GM13977 (cell line): ENCODE data around the gene CEP83.

Experiments used
- DNase-seq: peaks from one replicate; pipeline ENCODE4 v3.0.0; 2012; ENCODE audit warnings: low spot score
- in situ Hi-C: fragments of 300-500 bp; cut with MboI; formaldehyde crosslinking; loops from one replicate; pipeline ENCODE4 v1.12.0; 2022; ENCODE audit warnings: low sequenced_read_pairs, low pct_unique_long_range_greater_than_20kb, mixed read lengths, inconsistent platforms; ENCODE audit not compliant: unreplicated experiment
- TF ChIP-seq, protein P1 (sequence below): IDR thresholded peaks from 2 replicates; pipeline ENCODE4 v1.5.1; 2012; ENCODE audit warnings: mild to moderate bottlenecking, control low read depth; ENCODE audit not compliant: insufficient read depth; ENCODE audit errors: extremely low read depth, missing control alignments

Gene CEP83

DNA sequence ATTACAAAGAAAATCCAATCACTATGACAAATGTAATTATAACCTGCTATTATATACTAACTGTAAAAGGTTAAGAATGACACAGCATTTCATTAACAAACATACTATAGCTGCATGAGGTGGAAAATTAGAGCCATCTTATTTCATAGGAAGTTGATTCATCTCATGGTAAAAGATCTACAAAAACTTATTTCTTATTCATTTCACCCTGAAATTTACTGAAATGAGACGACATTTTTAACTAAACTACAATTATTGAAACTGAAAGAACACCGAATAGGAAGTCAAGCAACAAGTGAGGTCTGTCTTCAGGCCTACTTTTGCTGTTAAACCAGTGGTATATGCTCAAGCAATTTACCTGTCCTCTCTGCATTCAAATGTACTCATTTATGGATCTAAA is 87.2 kb downstream of the CEP83 start:
- DNase-seq, result peak; percentile 38
- in situ Hi-C loops, result no loop called here
- TF ChIP-seq, protein P1, sequence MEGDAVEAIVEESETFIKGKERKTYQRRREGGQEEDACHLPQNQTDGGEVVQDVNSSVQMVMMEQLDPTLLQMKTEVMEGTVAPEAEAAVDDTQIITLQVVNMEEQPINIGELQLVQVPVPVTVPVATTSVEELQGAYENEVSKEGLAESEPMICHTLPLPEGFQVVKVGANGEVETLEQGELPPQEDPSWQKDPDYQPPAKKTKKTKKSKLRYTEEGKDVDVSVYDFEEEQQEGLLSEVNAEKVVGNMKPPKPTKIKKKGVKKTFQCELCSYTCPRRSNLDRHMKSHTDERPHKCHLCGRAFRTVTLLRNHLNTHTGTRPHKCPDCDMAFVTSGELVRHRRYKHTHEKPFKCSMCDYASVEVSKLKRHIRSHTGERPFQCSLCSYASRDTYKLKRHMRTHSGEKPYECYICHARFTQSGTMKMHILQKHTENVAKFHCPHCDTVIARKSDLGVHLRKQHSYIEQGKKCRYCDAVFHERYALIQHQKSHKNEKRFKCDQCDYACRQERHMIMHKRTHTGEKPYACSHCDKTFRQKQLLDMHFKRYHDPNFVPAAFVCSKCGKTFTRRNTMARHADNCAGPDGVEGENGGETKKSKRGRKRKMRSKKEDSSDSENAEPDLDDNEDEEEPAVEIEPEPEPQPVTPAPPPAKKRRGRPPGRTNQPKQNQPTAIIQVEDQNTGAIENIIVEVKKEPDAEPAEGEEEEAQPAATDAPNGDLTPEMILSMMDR, result no peak

- DNase-seq, result no peak
- TF ChIP-seq, protein P1, result no peak
- in situ Hi-C loops, result no loop called here
Measured at GRCh38 chr12:94362653-94363052, 97.0 kb downstream of the CEP83 start.

GRCh38 chr12:94359761-94360160 is 99.9 kb downstream of the CEP83 start:
- TF ChIP-seq, protein P1, result no peak
- DNase-seq, result no peak
- in situ Hi-C loops, result no loop called here

DNA sequence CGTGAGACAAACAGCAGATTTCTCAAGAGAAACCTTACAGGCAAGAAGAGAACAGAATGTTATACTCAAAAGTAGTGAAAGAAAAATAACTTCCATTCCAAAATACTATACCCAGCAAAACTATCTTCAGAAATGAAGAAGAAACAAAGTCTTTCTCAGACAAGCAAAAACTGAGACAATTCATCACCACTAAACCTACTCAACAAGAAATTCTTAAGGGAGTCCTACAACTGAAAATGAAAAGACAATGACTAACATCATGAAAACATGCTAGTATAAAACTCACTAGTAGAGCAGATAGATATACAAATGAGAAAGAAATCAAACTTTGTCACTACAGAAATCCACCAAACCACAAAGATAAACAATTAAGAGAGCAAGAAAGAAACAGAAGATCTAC is 106.5 kb downstream of the CEP83 start:
- TF ChIP-seq, protein P1, result no peak
- no peak for DNase-seq
- in situ Hi-C loops, result no loop called here

GRCh38 chr12:94340573-94340972 is 119.1 kb downstream of the CEP83 start:
- TF ChIP-seq, protein P1, result no peak
- in situ Hi-C loops, result no loop called here
- no peak for DNase-seq

- in situ Hi-C loops, result no loop called here
- no peak for DNase-seq
Measured at GRCh38 chr12:94338006-94338794, 121.5 kb downstream of the CEP83 start.

More at GRCh38 chr12:94338006-94338794, 121.5 kb downstream of the CEP83 start:
- TF ChIP-seq, protein P1, result no peak
